ENCODE results near the gene KCNIP1.

DNA sequence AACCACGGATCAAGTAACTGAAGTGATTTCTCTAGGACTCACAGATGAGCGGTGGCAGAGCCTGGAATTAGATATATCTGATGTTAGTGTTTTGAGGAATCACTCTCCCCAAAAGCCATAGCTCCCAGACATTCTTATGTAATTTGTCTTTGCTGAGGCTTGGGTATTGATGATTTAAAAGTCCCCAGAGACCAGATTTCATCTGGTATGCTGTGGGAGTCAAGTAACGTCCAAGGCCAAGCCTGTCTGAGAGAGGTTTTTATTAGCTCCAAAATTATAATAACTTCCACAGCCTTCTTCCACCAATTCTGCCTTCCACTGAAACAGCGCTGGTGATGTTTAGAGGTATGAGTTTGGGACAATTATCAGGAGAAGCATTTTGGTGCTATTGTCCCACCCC, 21.3 kb upstream of the KCNIP1 start:
- TF ChIP-seq, protein P1, sequence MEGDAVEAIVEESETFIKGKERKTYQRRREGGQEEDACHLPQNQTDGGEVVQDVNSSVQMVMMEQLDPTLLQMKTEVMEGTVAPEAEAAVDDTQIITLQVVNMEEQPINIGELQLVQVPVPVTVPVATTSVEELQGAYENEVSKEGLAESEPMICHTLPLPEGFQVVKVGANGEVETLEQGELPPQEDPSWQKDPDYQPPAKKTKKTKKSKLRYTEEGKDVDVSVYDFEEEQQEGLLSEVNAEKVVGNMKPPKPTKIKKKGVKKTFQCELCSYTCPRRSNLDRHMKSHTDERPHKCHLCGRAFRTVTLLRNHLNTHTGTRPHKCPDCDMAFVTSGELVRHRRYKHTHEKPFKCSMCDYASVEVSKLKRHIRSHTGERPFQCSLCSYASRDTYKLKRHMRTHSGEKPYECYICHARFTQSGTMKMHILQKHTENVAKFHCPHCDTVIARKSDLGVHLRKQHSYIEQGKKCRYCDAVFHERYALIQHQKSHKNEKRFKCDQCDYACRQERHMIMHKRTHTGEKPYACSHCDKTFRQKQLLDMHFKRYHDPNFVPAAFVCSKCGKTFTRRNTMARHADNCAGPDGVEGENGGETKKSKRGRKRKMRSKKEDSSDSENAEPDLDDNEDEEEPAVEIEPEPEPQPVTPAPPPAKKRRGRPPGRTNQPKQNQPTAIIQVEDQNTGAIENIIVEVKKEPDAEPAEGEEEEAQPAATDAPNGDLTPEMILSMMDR (IDR thresholded peaks at IDR 0.05; ENCODE audit: poor library complexity) = no peak
- TF ChIP-seq EZH2 (IDR thresholded peaks at IDR 0.05; ENCODE audit: borderline replicate concordance) = no peak
- TF ChIP-seq EZH2phosphoT487 (IDR thresholded peaks at IDR 0.05; ENCODE audit: low read depth, severe bottlenecking, unreplicated experiment) = no peak

Data from hepatocyte (in vitro differentiated cells).